GM10266 (cell line): ENCODE results near the gene ACP1.

ENCODE experiments used
- DNase-seq: peaks from one replicate; pipeline ENCODE4 v3.0.0; 2012; ENCODE audit errors: extremely low spot score
- TF ChIP-seq, protein P1 (sequence below): IDR thresholded peaks from 2 replicates; pipeline ENCODE4 v1.5.1; 2012; ENCODE audit warnings: mild to moderate bottlenecking, low read depth; ENCODE audit not compliant: control insufficient read depth, insufficient read depth; ENCODE audit errors: missing control alignments

The ACP1 gene

DNA sequence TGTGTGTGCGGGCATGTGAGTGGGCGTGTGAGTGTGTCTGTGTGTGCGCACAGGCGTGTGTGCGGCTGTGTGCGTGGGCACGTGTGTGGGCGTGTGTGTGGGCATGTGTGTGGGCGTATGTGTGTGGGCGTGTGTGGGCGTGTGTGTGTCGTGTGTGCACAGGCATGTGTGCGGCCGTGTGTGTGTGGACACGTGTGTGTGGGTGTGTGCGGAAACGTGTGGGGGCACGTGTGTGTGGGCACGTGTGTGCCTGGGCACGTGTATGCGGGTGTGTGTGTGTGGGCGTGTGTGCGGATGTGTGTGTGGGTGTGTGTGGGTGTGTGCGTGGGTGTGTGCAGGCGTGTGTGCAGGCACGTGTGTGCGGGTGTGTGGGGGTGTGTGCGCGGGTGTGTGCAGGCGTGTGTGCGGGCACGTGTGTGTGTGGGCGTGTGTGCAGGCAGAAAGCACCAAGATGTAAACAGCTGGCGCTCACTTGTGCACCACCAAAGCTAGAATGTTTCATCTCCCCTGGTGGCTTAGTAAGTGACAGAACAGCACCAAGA, 54.4 kb downstream of the ACP1 start:
- no peak for DNase-seq
- TF ChIP-seq, protein P1, sequence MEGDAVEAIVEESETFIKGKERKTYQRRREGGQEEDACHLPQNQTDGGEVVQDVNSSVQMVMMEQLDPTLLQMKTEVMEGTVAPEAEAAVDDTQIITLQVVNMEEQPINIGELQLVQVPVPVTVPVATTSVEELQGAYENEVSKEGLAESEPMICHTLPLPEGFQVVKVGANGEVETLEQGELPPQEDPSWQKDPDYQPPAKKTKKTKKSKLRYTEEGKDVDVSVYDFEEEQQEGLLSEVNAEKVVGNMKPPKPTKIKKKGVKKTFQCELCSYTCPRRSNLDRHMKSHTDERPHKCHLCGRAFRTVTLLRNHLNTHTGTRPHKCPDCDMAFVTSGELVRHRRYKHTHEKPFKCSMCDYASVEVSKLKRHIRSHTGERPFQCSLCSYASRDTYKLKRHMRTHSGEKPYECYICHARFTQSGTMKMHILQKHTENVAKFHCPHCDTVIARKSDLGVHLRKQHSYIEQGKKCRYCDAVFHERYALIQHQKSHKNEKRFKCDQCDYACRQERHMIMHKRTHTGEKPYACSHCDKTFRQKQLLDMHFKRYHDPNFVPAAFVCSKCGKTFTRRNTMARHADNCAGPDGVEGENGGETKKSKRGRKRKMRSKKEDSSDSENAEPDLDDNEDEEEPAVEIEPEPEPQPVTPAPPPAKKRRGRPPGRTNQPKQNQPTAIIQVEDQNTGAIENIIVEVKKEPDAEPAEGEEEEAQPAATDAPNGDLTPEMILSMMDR = no peak

DNA sequence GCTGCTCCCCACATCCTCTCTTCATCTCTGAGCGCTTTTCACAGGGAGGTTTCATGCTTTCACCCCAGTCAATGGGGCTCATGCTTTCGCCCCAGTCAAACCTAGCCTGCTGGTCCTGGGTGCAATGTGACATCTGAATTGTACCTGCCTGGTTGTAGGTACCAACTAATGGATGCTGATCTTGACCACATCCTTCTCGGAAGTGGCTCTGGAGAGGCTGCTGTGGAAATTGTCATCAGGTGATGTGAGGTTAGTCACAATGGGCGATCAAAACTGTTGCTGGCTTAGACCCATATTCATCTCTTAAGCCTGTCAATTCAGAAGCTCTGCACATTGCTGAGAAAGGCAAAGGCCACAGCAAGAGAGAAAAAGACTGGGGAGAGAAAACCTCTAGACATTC, 55.8 kb downstream of the ACP1 start:
- no peak for DNase-seq
- TF ChIP-seq, protein P1 = no peak

DNA sequence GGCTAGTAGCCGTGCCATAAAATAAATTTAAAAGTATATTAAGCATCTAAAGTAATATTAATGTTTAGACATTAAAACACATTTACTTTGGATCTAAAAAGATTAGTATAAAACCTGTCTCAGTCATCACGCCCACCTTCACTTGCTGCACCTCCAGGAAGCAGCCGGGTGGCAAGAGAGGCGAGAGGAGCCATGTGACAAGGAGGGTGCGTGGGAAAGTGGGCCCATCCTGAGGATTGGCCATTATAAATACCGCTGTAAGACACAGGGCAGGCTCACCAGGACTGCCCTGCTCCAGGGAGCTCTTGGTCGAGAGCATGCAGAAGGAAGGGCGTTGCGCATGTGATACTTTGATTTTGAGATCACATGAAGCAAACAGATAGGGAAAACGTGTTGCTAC, 57.6 kb downstream of the ACP1 start:
- TF ChIP-seq, protein P1 = no peak
- DNase-seq = no peak

DNA sequence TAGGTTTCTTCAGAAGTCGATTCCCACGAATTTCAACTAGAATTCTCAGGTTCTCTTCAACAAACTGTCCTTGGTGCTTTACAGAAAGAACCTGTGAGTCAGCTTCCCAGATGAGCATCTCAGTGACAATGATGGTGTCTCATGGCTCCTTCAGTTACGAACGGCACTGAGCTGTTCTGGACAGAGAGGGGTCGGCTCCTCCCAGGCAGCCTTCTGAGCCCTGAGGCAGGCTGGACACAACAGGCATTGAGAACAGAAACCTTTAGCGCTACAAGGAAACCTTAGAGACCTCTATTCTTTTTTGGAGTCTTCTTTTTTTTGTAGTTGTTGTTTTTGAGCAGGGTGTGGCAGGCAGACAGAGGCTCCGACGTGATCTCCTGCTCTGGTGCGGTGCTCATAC, 58.3 kb downstream of the ACP1 start:
- TF ChIP-seq, protein P1 = no peak
- DNase-seq = no peak
